HCT116 (cell line): Measurements from ENCODE around the gene TENT4A. TPM values are rescaled to one million over a fixed set of nuclear protein-coding genes. Genes with fewer than 3 reads are reported as not detected.

Experiments
- ATAC-seq: fragments of 200-7000 bp; cut with Tn5 transposase; 2 replicates; pipeline ENCODE4 v1.9.1; 2020; ENCODE audit warnings: mild to moderate bottlenecking, moderate library complexity
- BruUV-seq: library from RNA; stranded (reverse); fragments of 400-500 nt; replicated peaks from 2 replicates; lab custom pipeline; 2021; lab: Mats Ljungman, UMichigan
- CTCF ChIA-PET: fragments of 300-600 bp; sonication (Branson Sonifier 250); formaldehyde crosslinking; loops from one replicate; lab custom pipeline; 2021; ENCODE audit warnings: antibody characterized with exemption; lab: Charles Lee
- POLR2A ChIA-PET: fragments of 300-600, 350-600 bp; sonication (Branson Sonifier 250); formaldehyde crosslinking; loops from one replicate; lab custom pipeline; 2021; ENCODE audit warnings: antibody characterized with exemption; lab: Charles Lee
- RAD21 ChIA-PET, 2 experiments: fragments of 300-600 bp; sonication (Branson Sonifier 250); formaldehyde crosslinking; loops; one replicate each; lab custom pipeline; 2023; ENCODE audit warnings: low total read pairs in 2 of 2; ENCODE audit not compliant: uncharacterized antibody in 2 of 2, unreplicated experiment in 2 of 2, low non-redundant PET in 1 of 2; lab: Charles Lee
- DNase-seq: peaks from one replicate; pipeline ENCODE4 v3.0.0-alpha.2; 2010; ENCODE audit warnings: low read depth, low spot score
- H2AFZ ChIP-seq: fragments of 200-600 bp; shearing (Covaris generic), sonication (generic); 2 replicates; pipeline ENCODE4 v1.6.1; 2017; ENCODE audit warnings: low read depth, mixed run types, mixed read lengths, antibody characterized with exemption, low read length; ENCODE audit not compliant: poor library complexity, severe bottlenecking
- H3K27ac ChIP-seq: 2 replicates; pipeline ENCODE4 v1.5.1; 2012; ENCODE audit warnings: low read depth, low read length
- H3K27me3 ChIP-seq: fragments of 200-600 bp; sonication (generic); 2 replicates; pipeline ENCODE4 v1.6.1; 2016; ENCODE audit warnings: mixed run types, low read length, mixed read lengths; ENCODE audit not compliant: insufficient read depth
- H3K36me3 ChIP-seq, 2 experiments: fragments of 200-500 bp in 1 of 2; fragments of 200-600 bp in 1 of 2; sonication (Bioruptor generic) in 1 of 2; sonication (generic) in 1 of 2; 2 replicates each; pipeline versions ENCODE4 v1.5.1 to v1.6.1; 2014 to 2016; ENCODE audit warnings: low read length in 2 of 2, inconsistent platforms in 1 of 2, mixed read lengths in 1 of 2, mixed run types in 1 of 2; ENCODE audit not compliant: insufficient read depth in 2 of 2, control insufficient read depth in 1 of 2
- H3K4me1 ChIP-seq, 2 experiments: fragments of 200-600 bp in 1 of 2; sonication (generic) in 1 of 2; 2 replicates each; pipeline versions ENCODE4 v1.5.1 to v1.6.1; 2012 to 2017; ENCODE audit warnings: low read length in 2 of 2, inconsistent platforms in 1 of 2, mild to moderate bottlenecking in 1 of 2, mixed read lengths in 1 of 2, mixed run types in 1 of 2, moderate library complexity in 1 of 2; ENCODE audit not compliant: insufficient read depth in 2 of 2, control insufficient read depth in 1 of 2
- H3K4me2 ChIP-seq: fragments of 200-600 bp; sonication (generic); 2 replicates; pipeline ENCODE4 v1.6.1; 2017; ENCODE audit warnings: mixed run types, low read length, mixed read lengths
- H3K4me3 ChIP-seq, 2 experiments: fragments of 200-600 bp in 1 of 2; sonication (generic) in 1 of 2; replicated peaks in 1 of 2; 2 replicates each; pipeline ENCODE4 v1.5.1; 2011 to 2016; ENCODE audit warnings: low read length in 2 of 2, control low read depth in 1 of 2, low read depth in 1 of 2, mild to moderate bottlenecking in 1 of 2, mixed read lengths in 1 of 2, mixed run types in 1 of 2
- H3K79me2 ChIP-seq: fragments of 200-600 bp; sonication (generic); 2 replicates; pipeline ENCODE4 v1.6.1; 2017; ENCODE audit warnings: mild to moderate bottlenecking, mixed run types, low read length, moderate library complexity, mixed read lengths; ENCODE audit not compliant: insufficient read depth
- H3K9ac ChIP-seq: fragments of 200-600 bp; sonication (generic); 2 replicates; pipeline ENCODE4 v1.6.1; 2016; ENCODE audit warnings: low read length, mixed read lengths
- H3K9me2 ChIP-seq: fragments of 200-600 bp; sonication (generic), shearing (Covaris generic); 2 replicates; pipeline ENCODE4 v1.6.1; 2017; ENCODE audit warnings: mixed run types, mild to moderate bottlenecking, moderate library complexity; ENCODE audit not compliant: insufficient read depth
- H3K9me3 ChIP-seq, 2 experiments: fragments of 200-500 bp in 1 of 2; fragments of 200-600 bp in 1 of 2; sonication (Bioruptor generic) in 1 of 2; sonication (generic) in 1 of 2; 2 replicates each; pipeline ENCODE4 v1.6.1; 2014 to 2017; ENCODE audit warnings: low read length in 2 of 2, mixed read lengths in 2 of 2, inconsistent platforms in 1 of 2, low read depth in 1 of 2, mild to moderate bottlenecking in 1 of 2, mixed run types in 1 of 2, moderate library complexity in 1 of 2; ENCODE audit not compliant: control insufficient read depth in 1 of 2, insufficient read depth in 1 of 2
- H4K20me1 ChIP-seq: fragments of 200-600 bp; sonication (generic), shearing (Covaris generic); 2 replicates; pipeline ENCODE4 v1.6.1; 2017; ENCODE audit warnings: mixed run types, mild to moderate bottlenecking, moderate library complexity; ENCODE audit not compliant: insufficient read depth
- CBX3 ChIP-seq: IDR thresholded peaks from 2 replicates; pipeline ENCODE4 v1.6.1; 2012; ENCODE audit warnings: low read depth
- CEBPB ChIP-seq: IDR thresholded peaks from 2 replicates; pipeline ENCODE4 v1.6.1; 2012; ENCODE audit warnings: low read depth
- EGR1 ChIP-seq: IDR thresholded peaks from 2 replicates; pipeline ENCODE4 v1.6.1; 2012; ENCODE audit warnings: low read depth
- ELF1 ChIP-seq: IDR thresholded peaks from 2 replicates; pipeline ENCODE4 v1.6.1; 2012; ENCODE audit warnings: low read depth, borderline replicate concordance
- EZH2 ChIP-seq: fragments of 200-600 bp; sonication (generic); IDR thresholded peaks from 2 replicates; pipeline ENCODE4 v1.6.1; 2017; ENCODE audit warnings: antibody characterized with exemption, mixed run types
- EZH2phosphoT487 ChIP-seq: fragments of 200-600 bp; IDR thresholded peaks from 2 replicates; pipeline ENCODE4 v1.6.1; 2018; ENCODE audit warnings: antibody characterized with exemption, borderline replicate concordance
- FOSL1 ChIP-seq: IDR thresholded peaks from 2 replicates; pipeline ENCODE4 v1.6.1; 2012; ENCODE audit warnings: low read depth
- POLR2A ChIP-seq: IDR thresholded peaks from 2 replicates; pipeline ENCODE4 v1.7.0; 2011; ENCODE audit warnings: borderline replicate concordance; ENCODE audit not compliant: insufficient read depth, insufficient read length; ENCODE audit errors: extremely low read depth
- RAD21 ChIP-seq: IDR thresholded peaks from 2 replicates; pipeline ENCODE4 v1.6.1; 2012; ENCODE audit warnings: low read depth, mild to moderate bottlenecking
- SIN3A ChIP-seq: IDR thresholded peaks from 2 replicates; pipeline ENCODE4 v1.6.1; 2012; ENCODE audit warnings: low read depth
- SRF ChIP-seq: IDR thresholded peaks from 2 replicates; pipeline ENCODE4 v1.6.1; 2012; ENCODE audit warnings: low read depth
- TCF7L2 ChIP-seq: IDR thresholded peaks from 2 replicates; pipeline ENCODE4 v1.7.0; 2011; ENCODE audit warnings: borderline replicate concordance, inconsistent platforms; ENCODE audit not compliant: insufficient read depth, insufficient read length; ENCODE audit errors: extremely low read depth
- YY1 ChIP-seq: IDR thresholded peaks from 2 replicates; pipeline ENCODE4 v1.6.1; 2011; ENCODE audit warnings: low read length, low read depth, moderate library complexity, mild to moderate bottlenecking; ENCODE audit not compliant: insufficient replicate concordance; ENCODE audit errors: extremely low read depth
- ZFX ChIP-seq: fragments of 450-650 bp; IDR thresholded peaks from 2 replicates; pipeline ENCODE4 v1.6.1; 2017
- ZNF274 ChIP-seq: fragments of 200-500 bp; sonication (Bioruptor generic); IDR thresholded peaks from 2 replicates; pipeline ENCODE4 v1.6.1; 2014; ENCODE audit warnings: mild to moderate bottlenecking, low read depth, low read length, inconsistent platforms
- intact Hi-C: fragments of 100-400 bp; cut with micrococcal nuclease; formaldehyde crosslinking; loops from 2 replicates; pipeline ENCODE4 v1.10.0; 2022
- total RNA-seq: library from RNA; stranded (reverse); gene quantifications from one replicate; pipeline ENCODE4 v1.2.1, GENCODE V29; 2021; ENCODE audit not compliant: unreplicated experiment
- TF ChIP-seq, protein P1 (sequence below): IDR thresholded peaks from 2 replicates; pipeline ENCODE4 v1.6.1; 2012
- TF ChIP-seq, protein P2 (sequence below): IDR thresholded peaks from 2 replicates; pipeline ENCODE4 v1.6.1; 2011; ENCODE audit warnings: mild to moderate bottlenecking, low read length, moderate library complexity; ENCODE audit not compliant: insufficient replicate concordance; ENCODE audit errors: extremely low read depth
- TF ChIP-seq, protein P3 (sequence below): IDR thresholded peaks from 2 replicates; pipeline ENCODE4 v1.6.1; 2012; ENCODE audit warnings: low read depth

The TENT4A gene
- total RNA-seq, 1 experiment from 2014 or later: 39.8 TPM

DNA sequence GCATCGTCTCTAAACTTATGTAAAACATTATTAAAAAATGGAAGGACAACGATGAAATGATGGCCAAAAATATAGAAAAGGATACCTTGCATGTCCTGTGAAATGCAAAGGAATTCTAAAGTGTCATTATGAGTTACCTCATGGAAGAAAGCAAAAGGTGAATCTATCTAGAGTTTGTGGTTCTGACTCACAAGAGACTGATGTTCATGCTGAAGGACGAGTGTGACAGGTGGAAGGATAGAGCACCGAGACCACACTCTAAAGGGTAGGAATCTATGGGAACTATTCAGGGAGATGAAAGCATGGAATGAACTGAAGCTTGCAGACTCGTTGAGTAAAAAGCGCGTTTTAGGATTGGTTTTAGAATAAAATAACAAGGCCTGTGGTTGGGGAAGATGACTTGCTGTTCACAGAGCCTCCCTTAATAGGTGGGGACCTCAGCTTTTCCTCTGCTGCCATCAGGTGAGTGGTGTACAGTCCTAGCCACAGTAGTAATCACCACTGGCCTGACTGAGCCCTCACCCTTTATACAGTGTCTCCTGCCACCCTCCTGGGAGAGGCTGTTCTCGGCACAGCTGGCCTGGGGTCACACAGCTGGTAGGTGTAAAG lies 11.2 kb downstream of the TENT4A start:
- no peaks in the 10 kb centered on the region for H3K9me3 ChIP-seq
- no TSS peak for BruUV-seq
- H3K79me2 ChIP-seq: peaks cover 99% of the 10 kb centered on the region
- POLR2A ChIA-PET: no interaction called here
- RAD21 ChIA-PET: no interaction called here
- CTCF ChIA-PET: no interaction called here
- no peak overlapping the region for H3K27ac ChIP-seq
- DNase-seq: no peak
- H3K27me3 ChIP-seq: no peaks in the 10 kb centered on the region
- H2AFZ ChIP-seq: no peak overlapping the region
- H3K4me1 ChIP-seq: no peaks in the 10 kb centered on the region
- H3K4me2 ChIP-seq: no peak overlapping the region
- peaks cover 14% of the 10 kb centered on the region; the same call in 1 of the 2 replicates for H4K20me1 ChIP-seq
- TF ChIP-seq, protein P1, sequence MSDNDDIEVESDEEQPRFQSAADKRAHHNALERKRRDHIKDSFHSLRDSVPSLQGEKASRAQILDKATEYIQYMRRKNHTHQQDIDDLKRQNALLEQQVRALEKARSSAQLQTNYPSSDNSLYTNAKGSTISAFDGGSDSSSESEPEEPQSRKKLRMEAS: no peak
- TF ChIP-seq SIN3A (no peak), ZNF274 (no peak), EGR1 (no peak), ELF1 (no peak), FOSL1 (no peak), ZFX (no peak), CBX3 (no peak), SRF (no peak), EZH2phosphoT487 (no peak), POLR2A (no peak), EZH2 (no peak), CEBPB (no peak), RAD21 (no peak), YY1 (no peak), TCF7L2 (no peak)
- TF ChIP-seq, protein P2, sequence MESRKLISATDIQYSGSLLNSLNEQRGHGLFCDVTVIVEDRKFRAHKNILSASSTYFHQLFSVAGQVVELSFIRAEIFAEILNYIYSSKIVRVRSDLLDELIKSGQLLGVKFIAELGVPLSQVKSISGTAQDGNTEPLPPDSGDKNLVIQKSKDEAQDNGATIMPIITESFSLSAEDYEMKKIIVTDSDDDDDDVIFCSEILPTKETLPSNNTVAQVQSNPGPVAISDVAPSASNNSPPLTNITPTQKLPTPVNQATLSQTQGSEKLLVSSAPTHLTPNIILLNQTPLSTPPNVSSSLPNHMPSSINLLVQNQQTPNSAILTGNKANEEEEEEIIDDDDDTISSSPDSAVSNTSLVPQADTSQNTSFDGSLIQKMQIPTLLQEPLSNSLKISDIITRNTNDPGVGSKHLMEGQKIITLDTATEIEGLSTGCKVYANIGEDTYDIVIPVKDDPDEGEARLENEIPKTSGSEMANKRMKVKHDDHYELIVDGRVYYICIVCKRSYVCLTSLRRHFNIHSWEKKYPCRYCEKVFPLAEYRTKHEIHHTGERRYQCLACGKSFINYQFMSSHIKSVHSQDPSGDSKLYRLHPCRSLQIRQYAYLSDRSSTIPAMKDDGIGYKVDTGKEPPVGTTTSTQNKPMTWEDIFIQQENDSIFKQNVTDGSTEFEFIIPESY: no peak
- TF ChIP-seq, protein P3, sequence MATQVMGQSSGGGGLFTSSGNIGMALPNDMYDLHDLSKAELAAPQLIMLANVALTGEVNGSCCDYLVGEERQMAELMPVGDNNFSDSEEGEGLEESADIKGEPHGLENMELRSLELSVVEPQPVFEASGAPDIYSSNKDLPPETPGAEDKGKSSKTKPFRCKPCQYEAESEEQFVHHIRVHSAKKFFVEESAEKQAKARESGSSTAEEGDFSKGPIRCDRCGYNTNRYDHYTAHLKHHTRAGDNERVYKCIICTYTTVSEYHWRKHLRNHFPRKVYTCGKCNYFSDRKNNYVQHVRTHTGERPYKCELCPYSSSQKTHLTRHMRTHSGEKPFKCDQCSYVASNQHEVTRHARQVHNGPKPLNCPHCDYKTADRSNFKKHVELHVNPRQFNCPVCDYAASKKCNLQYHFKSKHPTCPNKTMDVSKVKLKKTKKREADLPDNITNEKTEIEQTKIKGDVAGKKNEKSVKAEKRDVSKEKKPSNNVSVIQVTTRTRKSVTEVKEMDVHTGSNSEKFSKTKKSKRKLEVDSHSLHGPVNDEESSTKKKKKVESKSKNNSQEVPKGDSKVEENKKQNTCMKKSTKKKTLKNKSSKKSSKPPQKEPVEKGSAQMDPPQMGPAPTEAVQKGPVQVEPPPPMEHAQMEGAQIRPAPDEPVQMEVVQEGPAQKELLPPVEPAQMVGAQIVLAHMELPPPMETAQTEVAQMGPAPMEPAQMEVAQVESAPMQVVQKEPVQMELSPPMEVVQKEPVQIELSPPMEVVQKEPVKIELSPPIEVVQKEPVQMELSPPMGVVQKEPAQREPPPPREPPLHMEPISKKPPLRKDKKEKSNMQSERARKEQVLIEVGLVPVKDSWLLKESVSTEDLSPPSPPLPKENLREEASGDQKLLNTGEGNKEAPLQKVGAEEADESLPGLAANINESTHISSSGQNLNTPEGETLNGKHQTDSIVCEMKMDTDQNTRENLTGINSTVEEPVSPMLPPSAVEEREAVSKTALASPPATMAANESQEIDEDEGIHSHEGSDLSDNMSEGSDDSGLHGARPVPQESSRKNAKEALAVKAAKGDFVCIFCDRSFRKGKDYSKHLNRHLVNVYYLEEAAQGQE: no peak
- no peak overlapping the region for H3K9ac ChIP-seq
- no peak for ATAC-seq
- H3K4me3 ChIP-seq: no peak overlapping the region
- H3K36me3 ChIP-seq: peaks cover 3 to 15% of the 10 kb centered on the region in 2 experiments; a peak in 3 of 4 replicates
- H3K9me2 ChIP-seq: no peaks in the 10 kb centered on the region
- intact Hi-C loops: no loop called here
